Ureter (tissue), 1 donor: ENCODE results near the gene RETN. TPM values are rescaled to one million over a fixed set of nuclear protein-coding genes. Genes with fewer than 3 reads are reported as not detected.
"Not testable (repeated sequence)": the region's sequence is repeated elsewhere in the genome, so short reads cannot be mapped to it uniquely, and the experiment has no call there.

Experiments
- DNase-seq: peaks from one replicate; pipeline ENCODE4 v3.0.0-alpha.2; 2020; ENCODE audit warnings: low spot score
- total RNA-seq: library from RNA; stranded (reverse); gene quantifications from one replicate; pipeline ENCODE4 v1.2.4, GENCODE V29; 2023
- donor health status: DM: yes; HTN: yes; CAD: no.

RETN gene
- total RNA-seq, 1 donor from 2014 or later: not detected

DNA sequence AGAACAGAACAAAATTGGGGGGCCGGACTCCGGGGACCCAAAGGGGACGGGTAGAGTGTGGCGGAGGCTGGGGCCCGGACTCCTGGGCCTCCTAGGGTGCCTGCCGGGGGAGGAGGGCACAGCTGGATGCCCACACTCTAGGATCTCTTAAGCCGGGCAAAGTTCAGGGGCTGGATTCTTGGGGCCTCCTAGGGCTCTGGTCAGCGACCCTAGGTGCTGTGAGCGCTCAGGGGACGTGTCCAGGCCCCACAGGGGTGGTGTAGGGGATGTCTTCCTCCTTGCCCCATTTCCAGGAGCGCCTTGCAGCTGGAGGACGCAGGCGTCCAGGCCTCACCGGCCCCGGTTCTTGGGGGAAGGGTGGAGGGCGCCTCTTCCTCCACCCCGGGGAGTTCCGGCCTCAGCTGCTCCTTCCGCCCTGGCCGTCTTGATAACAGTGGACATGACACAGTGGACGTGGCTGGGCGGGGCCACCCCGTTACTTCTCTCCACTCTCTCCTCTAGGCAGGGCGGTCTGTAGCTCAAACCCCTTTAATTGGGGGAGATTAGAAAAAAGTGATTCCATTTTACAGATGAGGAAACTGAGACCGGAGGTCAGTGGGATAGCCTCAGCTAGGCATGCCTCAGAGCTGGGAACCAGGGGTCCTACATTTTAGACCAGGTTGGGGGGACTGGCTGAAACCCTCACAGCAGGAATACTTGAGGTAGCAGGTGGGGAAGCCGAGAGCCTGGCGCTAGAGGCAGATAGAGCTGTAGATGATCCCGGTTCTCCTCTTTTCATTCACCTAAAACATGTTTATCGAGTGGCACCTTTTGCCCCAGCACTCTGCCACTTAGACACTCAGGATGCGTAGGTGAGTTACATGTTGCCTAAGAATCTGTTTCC, 31.2 kb upstream of the RETN start:
- DNase-seq: no peak

DNA sequence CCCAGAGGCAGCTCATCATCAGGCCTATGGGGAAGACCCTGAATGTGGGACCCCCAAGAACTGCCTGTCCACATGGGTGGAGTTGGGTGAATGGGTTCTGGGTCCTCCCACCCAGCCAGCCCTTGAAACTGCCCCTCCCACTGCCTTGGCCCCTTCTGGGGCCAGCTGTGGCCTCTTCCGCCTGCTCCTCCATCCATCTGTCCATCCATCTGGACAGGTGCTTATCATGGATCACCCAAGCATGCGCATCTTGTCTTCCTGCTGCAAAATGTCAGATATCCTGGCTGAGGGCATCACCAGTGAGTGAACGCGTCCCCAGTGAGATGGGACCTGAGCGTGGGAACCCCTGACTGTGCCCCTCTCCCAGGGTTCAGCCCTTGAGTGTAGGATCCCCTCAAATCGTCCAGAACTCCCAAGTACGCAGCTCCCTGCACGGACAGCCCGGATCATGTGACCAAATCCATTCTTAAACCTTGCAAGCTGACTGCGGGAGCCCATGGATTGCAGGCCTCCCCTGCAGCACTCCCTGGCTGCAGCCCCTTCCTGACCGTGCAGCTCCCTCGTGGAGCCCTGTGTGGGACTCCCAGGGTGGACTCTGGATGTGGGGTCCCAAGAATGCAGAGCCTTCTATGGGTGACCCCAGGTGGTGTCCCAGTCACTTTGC, 29.9 kb upstream of the RETN start:
- no peak for DNase-seq

DNA sequence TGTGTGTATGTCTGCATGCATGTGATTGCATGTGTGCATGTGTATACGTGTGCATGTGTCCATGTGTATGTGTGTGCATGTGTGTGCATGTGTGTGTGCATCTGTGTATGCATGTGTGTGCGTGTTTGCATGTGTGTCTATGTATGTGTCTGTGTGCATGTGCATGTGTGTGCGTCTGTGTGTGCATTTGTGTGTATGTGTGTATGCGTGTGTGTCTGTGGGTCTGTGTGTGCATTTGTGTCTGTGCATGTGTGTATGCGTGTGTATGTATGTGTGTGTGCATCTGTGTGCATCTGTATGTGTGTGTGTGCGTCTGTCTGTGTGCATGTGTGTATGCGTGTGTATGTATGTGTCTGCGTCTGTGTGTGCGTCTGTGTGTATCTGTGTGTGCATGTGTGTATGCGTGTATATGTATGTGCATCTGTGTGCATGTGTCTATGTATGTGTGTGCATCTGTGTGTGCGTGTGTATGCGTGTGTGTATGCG, 28.9 kb upstream of the RETN start:
- DNase-seq: no peak

DNA sequence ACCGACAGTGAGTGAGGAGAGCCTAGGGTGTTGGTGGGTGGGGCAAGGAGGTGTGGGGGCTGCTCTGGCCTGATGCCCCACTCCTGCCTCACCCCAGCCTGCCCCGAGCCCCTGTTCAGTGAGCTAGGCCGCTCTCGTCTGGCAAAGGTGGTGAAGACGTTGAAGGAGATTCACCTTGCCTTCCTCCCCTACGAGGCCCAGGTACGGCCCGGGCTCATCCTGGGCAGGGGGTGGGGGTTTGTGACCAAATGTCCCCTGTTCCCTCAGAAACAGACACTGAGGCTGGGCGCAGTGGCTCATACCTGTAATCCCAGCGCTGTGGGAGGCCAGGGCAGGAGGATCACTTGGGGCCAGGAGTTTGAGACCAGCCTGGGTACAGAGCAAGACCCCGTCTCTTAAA, 28.0 kb upstream of the RETN start:
- no peak for DNase-seq

DNA sequence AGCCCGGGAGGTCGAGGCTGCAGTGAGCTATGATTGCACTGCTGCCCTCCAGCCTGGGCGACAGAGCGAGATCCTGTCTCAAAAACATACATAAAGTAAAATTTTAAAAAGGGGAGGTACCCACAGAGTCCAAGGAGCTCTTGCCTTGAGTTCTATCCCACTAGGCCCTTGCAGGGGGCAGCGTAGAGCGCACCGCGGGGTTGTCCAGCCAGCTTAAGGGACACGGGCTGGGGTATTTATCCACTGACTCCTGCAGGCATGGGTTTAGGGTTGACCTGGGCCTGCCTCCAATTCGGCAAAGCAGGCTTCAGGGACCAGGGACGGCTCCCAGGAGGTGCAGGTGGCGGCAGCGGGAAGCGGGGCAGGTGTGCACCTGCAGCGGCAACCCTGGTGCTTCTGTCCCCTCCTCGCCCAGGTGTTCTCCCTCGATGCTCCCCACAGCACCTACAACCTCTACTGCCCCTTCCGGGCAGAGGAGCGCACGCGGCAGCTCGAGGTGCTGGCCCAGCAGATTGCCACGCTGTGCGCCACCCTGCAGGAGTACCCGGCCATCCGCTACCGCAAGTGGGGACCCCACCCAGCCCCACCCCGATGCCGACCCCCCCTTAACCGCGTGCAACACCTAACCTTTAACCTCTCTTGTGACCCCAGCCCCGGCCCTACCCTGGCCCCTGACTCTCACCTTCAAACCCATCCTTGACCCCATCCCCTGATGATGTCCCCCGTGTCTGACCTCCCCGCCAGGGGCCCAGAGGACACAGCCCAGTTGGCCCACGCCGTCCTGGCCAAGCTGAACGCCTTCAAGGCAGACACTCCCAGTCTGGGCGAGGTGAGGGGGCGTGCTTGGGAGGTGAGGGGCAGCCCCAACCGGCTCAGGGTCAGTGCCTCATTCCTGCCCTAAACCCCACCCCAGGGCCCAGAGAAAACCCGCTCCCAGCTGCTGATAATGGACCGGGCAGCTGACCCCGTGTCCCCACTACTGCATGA, 27.3 kb upstream of the RETN start:
- no peak for DNase-seq

DNA sequence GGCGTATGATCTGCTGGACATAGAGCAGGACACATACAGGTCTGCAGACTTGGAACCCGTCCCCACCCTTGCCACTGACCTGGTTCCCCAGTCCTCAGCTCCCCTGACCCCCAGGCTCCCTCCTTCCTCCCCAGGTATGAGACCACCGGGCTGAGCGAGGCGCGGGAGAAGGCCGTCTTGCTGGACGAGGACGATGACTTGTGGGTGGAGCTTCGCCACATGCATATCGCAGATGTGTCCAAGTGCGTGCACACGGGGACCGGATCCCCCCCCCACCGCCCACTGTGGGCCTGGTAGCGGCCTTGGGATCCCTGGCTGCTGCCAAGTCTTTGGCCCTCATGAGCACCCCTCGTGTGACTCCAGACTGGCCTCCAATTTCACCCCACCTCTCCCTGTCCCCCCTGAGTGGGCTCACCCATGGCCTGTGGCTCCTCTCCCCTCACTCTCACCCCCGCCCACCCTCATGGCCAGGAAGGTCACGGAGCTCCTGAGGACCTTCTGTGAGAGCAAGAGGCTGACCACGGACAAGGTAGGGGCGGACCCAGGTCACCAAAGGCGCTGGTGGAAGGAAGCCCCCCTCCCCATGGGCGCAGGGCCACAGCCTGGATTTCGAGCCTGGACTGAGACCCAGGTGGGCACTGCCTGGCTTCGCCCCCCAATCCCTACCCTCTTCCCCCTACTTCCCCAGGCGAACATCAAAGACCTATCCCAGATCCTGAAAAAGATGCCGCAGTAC, 26.4 kb upstream of the RETN start:
- DNase-seq: no peak

DNA sequence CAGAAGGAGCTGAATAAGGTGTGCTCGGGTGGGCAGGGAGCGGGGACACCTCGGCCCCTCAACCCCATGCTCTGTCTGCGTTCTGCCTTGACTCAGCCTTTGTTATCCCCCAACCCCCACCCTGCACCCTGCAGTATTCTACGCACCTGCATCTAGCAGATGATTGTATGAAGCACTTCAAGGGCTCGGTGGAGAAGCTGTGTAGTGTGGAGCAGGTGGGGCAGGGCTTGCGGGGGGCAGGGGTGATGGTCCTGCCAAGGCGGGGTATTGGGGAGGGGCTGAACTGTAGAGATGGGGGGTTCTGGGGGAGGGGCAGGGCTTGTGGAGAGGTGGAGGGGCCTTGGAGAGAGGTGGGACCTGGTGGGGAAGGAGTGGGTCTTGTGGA, 25.8 kb upstream of the RETN start:
- DNase-seq: no peak

DNA sequence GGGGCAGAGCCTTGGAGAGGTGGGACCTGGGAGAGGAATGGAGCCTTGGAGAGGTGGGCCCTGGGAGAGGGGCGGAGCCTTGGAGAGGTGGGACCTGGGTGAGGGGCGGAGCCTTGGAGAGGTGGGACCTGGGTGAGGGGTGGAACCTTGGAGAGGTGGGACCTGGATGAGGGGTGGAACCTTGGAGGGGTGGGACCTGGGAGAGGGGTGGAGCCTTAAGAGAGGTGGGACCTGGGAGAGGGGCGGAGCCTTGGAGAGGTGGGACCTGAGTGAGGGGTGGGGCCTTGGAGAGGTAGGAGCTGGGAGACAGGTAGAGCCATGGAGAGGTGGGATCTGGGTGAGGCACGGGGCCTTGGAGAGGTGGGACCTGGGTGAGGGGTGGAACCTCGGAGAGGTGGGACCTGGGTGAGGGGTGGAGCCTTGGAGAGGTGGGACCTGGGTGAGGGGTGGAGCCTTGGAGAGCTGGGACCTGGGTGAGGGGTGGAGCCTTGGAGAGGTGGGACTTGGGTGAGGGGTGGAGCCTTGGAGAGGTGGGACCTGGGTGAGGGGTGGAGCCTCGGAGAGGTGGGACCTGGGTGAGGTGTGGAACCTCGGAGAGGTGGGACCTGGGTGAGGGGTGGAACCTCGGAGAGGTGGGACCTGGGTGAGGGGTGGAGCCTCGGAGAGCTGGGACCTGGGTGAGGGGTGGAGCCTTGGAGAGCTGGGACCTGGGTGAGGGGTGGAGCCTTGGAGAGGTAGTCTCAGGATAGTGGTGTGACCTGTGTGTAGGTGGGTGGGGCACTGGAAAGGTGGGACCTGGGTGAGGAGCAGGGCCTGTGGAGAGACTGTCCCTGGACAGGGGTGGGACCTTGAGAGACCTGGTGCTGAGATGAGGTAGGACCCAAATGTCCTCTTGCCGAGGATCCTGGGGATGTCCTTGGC, 25.0 kb upstream of the RETN start:
- not testable (repeated sequence) for DNase-seq

DNA sequence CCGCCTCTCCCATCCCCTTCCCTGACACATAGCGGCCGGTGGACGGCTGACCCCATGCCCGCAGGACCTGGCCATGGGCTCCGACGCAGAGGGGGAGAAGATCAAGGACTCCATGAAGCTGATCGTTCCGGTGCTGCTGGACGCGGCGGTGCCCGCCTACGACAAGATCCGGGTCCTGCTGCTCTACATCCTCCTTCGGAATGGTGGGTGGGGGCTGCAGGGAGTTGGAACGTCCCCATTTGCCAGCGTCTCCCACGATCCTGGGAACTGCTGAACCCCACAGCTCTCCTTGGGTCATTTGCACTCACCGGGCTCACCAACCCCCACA, 24.3 kb upstream of the RETN start:
- DNase-seq: no peak

DNA sequence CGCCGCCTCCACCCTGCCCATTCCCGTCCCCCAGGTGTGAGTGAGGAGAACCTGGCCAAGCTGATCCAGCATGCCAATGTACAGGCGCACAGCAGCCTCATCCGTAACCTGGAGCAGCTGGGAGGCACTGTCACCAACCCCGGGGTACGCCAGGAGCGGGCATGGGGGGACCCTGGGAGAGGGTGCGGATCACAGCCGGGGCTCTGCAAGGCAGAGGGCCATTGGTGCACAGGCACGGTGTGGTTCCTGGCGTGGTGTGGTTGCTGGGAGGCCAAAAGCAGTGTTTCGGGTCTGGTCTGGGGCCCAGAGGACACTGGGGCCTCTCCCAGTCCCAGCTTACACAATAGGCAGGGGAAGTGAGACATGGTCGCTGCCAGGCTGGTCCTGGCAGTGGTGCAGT, 23.7 kb upstream of the RETN start:
- no peak for DNase-seq

DNA sequence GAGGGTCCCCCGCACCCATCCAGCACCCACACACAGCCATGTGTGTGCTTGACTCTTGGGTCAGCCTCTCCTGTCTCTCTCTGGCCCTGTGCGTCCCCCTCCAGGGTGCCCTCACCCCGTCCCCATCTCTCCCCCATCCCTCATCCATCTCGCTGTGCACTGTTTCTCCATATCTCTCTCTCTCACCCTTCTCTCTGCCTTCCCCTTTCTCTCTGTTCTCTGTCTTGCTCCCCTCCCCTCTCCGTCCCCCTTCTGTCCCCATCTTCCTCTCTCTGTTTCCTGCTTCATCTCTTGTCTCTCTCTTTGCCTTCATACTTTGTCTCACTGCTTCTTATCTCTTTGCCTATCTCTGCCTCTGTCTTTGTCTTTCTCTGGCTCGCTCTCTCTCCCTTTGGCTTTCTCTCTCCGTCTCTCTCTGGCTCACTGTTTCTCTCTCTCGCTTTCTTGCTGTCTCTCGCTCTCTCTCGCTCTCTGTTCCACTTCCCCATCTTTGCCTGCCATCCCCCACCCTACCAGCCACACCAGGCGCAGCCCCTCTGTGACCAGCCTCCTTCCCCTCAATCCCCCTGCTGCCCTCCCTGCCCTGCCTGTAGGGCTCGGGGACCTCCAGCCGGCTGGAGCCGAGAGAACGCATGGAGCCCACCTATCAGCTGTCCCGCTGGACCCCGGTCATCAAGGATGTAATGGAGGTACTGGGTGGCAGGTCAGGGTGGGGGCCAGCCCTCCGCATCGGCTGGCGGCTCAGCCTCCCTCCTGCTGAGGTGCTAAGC, 23.0 kb upstream of the RETN start:
- no peak for DNase-seq

DNA sequence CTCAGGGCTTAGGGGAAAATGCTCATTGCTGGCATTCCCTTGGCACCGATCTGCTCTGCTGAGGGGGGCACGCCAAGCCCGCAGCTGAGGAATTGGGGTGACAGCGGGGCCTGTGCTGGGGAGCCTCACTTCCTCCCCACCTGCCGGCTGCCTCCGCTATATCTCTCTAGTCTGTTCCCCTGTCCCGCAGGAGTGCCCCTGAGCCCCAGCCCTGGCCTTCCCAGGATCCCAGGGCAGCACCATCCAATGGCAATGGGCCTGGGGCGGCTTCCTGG, 22.5 kb upstream of the RETN start:
- DNase-seq: no peak

DNA sequence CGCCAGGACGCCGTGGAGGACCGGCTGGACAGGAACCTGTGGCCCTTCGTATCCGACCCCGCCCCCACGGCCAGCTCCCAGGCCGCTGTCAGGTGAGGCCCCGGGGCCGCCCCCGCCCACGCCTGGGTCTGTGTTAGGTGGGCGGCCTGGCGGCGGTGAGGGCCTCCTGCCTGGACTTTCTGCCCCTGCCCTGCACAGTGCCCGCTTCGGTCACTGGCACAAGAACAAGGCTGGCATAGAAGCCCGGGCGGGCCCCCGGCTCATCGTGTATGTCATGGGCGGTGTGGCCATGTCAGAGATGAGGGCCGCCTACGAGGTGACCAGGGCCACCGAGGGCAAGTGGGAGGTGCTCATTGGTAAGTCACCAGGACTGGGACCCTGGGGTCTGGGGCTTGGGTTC, 21.7 kb upstream of the RETN start:
- DNase-seq: no peak

DNA sequence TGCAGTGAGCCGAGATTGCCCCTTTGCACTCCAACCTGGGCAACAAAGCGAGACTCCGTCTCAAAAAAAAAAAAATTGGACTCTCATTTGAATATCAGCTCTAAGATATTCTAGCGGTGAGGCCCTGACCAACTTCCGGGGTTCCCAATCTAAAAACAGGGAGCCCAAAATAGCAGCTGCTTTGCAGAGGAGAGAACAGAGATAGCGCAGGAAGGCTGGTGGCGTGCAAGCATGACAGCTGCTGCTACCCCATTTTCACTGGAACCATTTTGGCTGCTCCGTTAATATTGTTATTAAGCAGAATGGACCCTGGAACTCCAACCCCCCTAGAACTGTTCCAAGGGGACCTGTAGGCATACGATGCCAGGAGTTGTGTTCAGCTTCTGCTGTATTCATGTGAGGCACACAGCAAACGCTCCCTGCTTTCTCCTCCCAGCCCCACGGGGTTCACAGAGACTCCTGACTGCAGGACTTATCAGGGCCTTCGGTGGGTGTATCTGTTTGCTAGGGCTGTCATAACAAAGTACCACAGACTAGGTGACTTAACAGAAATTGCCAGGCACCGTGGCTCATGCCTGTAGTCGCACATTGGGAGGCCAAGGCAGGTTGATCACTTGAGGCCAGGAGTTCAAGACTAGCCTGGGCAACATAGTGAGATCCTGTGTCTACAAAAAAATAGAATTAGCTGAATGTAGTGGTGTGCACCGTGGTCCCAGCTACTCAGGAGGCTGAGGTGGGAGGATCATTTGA, 20.4 kb upstream of the RETN start:
- no peak for DNase-seq

DNA sequence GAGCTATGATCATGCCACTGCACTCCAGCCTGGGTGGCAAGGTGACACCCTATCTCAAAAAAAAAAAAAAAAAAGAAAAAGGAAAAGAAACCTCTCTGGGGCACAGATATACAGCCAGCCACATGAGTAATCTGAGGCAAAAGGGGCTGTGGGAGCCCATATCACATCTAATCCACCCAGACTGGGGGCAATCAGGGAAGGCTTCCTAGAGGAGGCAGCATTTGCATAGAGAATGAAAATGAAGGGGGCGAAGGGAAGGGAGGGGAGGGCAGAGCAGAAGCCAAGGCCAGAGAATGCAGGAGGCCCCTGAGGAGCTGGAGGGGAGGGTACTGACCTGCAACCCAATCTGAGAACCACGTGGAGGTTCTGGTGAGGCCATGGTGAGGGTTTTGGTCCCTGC, 18.7 kb upstream of the RETN start:
- DNase-seq: no peak

DNA sequence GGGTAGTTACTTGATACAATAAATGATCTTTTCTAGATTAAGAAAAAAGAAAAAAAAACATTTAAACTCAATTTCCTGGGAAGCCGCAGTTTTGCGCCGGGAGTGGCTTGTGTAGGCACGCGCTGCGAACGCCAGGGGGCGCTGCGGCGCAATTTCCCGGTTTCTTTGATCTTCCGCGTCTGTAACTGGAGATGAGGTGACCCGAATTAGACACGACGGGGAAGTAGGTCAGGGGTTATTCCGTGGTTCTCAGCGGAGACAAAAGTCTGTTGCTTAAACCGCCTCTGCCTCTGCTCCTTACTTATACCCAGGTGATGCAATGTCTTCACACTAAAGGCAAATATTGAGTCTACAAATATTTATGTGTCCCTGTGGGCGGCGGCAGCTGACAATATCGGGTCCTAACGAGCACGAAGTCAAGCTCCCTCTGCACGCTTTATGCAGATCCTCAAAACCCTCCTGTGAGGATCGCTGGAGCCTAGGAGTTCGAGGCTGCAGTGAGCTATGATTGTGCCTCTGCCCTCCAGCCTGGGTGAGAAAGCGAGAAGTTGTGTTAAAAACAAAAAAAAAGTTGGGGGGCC, 16.7 kb upstream of the RETN start:
- peak; percentile 91 for DNase-seq

DNA sequence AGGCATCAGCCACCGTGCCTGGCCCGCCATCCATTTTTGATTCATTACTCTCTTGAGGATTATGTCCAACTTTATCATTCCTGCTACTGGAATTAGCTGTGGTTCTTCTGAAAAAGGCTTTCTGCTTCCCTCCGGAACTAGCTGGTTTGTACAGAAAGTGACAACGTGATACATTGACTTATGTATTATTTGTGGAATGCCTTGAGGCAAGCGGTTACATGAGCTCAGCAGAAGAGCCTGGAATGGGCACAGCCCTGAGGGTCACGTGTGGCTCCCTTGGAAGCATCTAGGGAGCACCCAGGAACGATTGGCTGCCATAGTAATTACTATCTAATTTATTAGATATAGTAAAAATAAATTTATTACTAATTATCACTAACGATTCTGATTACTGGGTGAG, 14.4 kb upstream of the RETN start:
- no peak for DNase-seq

DNA sequence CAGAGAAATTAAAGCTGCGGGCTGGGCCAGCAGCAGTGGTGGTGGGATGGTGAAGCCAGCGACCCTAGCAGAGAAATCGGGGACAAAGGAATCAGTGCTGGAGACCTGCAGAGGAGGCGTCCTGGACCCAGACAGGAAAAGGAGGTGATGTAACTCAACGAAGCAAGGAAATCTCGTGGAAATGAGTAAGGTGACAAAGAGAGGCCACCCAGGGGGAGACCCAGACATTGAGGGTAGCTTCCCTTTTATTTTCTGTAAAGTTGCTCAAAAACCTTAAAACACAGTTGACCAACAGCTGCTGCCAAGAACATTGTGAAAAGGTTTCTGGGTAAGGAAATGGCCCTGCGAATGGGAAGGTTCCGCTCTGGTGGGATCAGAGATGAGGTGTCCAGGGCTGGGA, 13.3 kb upstream of the RETN start:
- DNase-seq: no peak
